ENCODE results near the gene KLHL11.

KLHL11 gene

GRCh38 chr17:41810659-41811548 lies 54.3 kb downstream of the KLHL11 start:
- DNase-seq (ENCODE audit: low spot score), result no peak

GRCh38 chr17:41806685-41807445 lies 58.4 kb downstream of the KLHL11 start:
- DNase-seq (ENCODE audit: low spot score), result no peak
